HK-2 (cell line): ENCODE results near the gene OGFOD2.

Source experiments
- DNase-seq: peaks from one replicate; pipeline ENCODE4 v3.0.0-alpha.2; 2018; ENCODE audit not compliant: unreplicated experiment

The OGFOD2 gene

DNA sequence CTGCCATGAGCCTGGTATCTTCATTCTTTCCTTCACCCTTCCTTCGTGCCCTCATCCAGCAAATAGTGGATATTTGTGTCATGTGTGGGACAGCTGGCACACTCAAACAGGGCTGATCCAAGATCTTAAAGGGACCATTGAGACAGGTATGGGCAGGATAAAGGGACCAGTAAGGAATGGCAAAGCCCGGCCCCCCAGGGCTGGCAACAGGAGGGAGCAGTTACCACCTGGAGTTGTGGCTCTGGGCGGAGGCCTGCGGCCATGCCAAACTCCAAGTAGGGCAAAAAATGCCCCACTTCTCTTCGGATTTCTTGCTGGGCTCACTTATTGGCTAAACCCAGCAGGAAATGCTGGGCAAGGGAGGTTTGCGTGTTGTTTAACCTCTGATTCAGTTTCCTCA, 2.1 kb downstream of the OGFOD2 start:
- no peak for DNase-seq

DNA sequence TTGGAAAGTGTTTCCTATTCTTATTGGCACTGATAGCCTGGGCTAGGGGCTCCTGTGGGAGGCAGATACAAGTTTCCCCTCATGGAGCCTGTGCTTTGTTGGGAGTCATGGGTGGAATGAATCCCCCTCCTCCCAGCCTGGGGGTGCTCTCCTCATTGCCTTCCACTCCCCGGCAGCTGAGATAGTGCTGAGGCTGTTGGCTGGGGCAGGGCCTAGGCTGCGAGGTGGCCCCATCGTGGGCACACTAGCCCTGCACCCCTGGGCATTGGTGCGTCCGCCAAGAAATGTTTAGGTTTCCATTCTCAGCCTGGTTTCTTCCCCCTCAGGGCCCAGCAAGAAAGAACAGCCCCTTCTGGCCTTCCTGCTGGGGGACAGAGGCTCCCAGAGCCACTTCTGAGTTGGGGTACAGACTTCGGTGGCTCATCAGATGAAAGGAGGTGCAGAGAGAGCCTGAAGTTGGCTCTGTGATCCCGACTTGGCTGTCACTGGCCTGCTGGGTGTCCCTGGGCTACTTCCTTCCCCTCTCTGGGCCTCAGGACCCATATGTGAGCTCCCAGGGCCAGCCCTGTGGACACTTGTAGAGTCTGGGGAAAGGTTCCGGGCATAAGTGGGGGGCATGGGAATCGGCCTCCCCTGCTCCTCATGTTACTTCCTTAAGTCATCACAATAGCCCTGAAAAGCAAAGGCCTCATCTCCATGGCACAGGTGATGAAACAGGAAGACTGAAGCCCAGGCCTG, 2.8 kb downstream of the OGFOD2 start:
- DNase-seq, result no peak

DNA sequence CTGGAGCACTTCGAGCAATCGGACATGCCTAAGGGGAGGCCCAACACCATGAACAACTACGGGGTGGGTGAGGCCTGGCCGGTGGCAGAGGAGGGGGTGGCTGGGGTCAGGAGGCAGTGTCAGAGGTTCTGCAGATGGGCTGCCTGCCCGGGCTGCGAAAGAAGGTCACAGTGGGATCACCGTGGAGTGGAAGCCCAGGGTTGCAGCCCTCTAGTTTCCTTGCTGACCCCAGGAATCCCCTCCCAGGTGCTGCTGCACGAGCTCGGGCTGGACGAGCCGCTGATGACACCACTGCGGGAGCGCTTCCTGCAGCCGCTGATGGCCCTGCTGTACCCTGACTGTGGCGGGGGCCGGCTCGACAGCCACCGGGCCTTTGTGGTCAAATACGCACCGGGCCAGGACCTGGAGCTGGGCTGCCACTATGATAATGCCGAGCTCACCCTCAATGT, 3.5 kb downstream of the OGFOD2 start:
- DNase-seq, result no peak

DNA sequence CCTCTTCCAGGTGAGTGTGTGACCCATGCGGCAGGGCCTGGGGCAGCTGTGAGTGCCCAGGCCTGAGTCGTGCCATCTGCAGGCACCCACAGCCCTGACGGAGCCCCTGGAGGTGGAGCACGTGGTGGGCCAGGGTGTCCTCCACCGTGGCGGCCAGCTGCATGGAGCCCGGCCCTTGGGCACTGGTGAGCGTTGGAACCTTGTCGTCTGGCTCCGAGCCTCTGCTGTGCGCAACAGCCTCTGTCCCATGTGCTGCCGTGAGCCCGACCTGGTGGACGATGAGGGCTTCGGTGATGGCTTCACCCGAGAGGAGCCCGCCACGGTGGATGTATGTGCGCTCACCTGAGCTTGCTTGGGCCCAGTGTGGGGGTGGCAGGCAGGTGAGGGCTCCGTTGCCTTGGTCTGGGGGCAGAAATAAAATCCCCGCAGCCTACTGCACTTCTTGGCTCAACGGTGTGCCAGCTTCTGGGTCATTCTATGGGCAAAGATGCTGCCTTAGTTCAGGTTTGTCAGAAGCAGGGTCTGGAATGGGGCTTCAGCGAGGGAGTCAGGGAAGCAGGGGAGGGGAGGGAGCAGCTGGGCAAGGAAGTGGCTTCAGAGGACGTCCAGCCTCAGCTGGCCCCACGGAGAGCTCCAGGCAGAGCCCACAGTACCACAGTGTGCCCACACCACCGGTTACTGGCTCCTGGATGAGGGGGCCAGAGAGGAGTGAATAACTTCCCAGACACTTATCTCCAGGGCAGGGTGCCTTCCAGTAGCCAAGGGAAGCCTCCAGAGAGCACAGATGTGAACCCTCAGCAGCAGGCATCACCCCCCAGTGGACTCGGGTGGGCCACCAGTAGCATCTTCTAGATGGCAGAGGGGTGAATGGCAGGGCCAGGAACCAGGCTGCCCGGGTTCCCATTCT, 4.2 kb downstream of the OGFOD2 start:
- no peak for DNase-seq

DNA sequence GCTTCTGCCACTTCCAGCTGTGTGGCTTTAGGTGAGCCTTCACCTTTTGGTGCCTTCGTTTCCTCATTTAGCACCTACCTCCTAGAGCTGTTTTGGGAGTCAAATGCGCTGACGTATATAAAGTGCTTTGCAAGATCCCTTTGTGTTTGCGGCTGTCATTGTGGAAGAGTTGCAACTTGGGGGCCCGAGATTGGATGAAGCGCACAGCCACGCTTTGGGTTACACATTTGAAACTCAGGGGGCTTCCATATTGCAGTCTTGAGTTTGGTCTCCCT, 4.8 kb downstream of the OGFOD2 start:
- no peak for DNase-seq

DNA sequence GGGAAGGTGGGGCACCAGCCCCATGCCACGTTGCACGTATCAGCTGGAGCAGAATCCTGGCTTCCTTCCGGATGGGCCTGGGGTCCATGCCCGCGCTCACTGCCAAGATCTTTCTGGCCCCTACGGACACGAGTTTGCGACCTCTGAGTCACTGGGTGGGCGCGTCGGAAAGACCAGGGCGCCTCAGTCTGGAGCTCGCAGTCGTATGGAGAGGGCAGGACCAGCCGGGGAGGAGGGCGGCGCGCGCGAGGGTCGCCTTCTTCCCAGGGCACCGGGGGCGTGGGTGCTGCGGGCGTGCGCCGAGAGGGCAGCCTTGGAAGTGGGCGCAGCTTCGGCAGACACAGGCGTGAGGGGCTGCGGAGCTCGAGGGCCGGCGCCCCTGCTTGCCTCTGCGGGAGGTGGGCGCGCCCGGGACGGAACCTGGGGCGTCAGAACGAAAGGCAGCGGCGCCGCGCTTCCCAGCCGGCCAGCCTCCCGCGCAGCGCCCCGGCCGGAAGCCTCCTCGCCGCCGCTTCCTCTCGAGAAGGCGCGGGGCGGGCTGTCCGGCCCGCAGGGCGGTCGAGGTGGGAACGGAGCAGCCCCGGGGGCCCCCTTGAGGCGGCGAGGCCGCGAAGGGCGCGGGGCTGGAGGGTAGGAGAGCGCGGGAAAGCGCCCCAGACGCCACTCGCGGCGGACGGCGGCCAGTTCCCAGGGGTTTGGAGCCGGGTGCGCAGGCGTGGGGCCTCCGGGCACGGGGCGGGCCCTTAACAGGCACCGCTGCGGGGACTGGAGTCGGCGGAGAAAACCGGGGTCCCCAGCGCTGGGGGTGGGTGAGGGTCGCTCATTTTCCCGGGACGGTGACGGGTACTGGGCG, 5.4 kb downstream of the OGFOD2 start, which contains the start of gene ARL6IP4:
Gene ARL6IP4, plus strand, starts transcription at position 499 of the 853 bp plus-strand sequence. CDS start 459 bp downstream, outside the sequence.
- DNase-seq, result peak; percentile 67

DNA sequence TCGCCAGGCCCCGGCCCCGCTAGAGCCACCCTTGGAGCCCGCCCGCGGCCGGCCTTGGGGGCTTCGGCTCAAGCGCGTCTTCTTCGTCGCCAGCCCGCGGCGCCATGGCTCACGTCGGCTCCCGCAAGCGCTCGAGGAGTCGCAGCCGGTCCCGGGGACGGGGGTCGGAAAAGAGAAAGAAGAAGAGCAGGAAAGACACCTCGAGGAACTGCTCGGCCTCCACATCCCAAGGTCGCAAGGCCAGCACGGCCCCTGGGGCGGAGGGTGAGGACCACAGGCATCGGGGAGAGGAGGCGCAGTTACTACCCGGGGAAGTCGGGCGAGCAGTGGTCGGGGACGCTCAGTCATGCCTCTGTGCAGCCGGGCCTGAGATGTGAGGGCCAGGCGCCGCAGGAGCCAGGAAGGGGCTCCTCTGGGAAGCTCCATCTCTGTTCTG, 6.0 kb downstream of the OGFOD2 start:
- peak; percentile 47 for DNase-seq

DNA sequence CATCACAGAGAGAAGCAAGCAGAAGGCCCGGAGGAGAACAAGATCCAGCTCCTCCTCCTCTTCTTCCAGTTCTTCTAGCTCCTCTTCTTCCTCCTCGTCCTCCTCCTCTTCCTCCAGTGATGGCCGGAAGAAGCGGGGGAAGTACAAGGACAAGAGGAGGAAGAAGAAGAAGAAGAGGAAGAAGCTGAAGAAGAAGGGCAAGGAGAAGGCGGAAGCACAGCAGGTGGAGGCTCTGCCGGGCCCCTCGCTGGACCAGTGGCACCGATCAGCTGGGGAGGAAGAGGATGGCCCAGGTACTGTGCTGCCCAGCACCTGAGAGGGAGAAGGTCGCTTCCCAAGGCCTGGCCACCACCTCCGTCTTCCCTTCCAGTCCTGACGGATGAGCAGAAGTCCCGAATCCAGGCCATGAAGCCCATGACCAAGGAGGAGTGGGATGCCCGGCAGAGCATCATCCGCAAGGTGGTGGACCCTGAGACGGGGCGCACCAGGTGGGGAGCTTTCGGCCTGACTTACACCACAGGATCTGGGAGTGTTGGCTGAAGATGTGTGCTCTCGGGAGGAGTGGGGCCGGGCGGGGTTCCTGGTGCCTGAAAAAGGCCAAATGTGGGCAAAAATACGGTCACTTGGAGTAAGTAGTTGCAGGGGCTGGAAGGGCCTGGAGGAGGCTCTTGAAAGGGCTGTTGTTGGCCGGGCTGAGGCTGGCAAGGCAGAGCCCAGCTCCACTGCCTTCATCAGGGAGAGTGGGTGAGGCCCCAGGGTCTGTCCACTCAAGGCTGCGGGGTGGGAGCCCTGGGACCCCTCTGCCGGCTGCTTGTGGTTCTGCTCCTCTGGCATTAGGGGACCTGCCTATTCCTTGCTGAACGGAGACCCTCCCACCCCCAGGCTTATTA, 6.8 kb downstream of the OGFOD2 start:
- no peak for DNase-seq

DNA sequence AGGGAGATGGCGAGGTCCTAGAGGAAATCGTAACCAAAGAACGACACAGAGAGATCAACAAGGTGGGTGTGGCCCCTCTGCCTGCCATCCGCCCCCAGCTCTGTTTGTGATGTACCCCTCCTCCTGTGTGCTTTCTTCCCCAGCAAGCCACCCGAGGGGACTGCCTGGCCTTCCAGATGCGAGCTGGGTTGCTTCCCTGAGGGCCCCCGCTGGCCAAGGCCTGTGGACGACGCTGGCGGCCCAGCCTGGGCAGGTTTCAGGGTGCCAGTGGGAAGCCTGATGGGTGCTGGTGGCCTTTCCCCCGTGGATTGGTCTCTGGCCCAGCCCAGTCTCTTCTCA, 7.4 kb downstream of the OGFOD2 start:
- no peak for DNase-seq

DNA sequence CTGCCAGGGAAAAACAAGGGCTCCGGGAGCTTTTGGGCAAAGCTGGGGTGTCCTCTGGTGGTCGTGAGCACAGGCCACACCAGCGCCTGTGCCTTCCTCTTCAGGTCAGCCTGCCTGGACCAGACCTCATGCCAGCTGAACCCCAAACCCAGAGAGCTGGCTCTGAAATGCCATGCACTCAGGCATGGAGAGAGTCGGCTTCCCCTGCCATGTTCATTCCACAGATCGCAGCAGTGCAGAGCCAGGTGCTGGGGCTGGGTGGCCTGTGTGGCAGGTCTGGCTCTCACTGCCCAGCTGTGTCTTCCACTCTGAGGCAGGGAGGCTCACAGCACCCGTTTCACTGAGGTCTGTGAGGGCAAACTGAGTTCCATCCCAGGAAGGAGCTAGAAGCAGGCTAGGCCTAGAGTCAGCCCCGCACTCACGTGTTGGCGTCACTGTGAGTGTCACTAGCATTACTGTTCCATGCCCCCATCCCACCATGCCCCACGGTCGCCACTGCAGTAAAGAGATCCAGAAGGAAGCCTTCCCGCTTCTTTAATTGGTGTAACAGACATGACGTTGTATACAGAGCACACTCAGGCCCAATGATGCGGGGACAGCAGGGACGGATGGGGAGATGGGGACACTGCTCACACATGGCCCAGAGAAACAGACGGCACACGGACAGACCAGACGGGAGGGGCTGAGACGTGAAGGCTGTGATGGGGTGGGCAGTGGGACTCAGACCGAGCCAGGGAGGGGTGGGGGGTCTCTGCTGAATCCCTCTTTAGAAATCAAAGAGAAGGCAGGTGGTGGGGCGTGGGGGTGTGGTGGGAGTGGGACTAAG, 8.1 kb downstream of the OGFOD2 start:
- no peak for DNase-seq

DNA sequence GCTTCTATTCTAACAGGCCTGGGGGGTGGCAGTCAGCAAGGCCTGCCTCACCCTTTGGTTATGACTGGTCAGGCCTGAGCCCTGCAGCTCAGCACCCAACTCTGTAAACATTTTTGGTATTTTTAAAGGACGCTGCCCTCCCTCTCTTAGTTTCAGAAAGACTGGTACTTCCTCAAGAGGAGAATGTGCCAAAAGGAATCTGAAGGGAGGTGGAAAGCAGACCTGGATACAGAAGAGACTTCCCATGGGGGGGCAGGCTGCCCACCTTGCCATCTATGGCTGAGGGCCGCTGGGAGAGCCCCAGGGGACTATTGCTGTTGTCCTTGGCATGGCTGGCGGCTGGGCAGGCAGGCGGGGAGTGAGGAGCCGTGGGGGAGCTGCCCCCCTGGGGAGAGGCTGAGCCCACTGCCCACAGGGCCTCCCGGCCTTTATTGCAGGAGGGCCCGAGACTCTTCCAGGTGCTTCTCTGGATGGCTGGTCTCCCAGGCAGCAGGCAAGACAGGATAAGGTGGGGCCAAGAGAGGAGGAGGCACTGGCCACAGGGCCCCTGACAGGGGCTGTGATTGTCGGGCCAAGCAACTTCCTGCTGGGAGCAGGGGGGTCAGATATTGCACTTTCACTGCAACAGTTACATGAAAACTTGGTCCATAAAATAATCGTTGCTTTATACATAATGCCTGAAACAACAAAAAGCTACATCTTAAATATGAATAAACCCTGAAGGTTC, 8.9 kb downstream of the OGFOD2 start:
- DNase-seq, result peak; percentile 24

DNA sequence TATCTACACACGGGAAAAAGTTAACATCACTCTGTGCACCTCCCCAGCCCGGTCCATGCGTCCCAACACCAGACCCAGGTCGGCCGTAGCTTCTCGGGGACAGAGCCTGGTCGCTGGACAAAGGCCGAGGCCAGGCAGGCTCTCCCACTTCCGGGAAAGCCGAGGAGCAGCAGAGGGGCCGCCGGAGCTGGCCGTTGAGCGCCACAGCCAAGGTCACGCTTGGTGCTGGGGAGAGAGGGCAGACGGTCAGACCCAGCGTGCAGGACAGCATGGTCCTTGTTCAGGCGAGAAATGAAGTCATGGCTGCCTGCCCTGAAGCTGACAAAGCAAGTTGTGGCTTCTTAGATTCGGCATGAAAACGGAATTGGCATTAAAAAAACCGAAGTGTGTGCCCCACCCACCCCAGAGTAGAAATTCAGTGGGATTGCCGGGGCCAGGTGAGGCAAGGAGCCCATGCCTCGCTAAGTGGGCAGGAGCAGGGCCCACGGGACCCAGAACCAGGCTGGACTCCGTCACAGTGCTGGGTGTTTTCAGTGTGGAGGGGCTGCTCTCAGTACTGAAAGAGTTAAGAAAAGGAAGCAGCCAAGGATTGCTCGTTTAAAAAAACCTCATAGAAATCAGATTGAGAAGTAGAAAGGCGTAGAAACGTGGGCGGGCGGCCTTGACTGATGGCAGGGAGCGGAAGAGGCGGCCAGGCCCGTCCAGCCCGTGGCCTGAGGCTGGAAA, 9.7 kb downstream of the OGFOD2 start:
- no peak for DNase-seq

DNA sequence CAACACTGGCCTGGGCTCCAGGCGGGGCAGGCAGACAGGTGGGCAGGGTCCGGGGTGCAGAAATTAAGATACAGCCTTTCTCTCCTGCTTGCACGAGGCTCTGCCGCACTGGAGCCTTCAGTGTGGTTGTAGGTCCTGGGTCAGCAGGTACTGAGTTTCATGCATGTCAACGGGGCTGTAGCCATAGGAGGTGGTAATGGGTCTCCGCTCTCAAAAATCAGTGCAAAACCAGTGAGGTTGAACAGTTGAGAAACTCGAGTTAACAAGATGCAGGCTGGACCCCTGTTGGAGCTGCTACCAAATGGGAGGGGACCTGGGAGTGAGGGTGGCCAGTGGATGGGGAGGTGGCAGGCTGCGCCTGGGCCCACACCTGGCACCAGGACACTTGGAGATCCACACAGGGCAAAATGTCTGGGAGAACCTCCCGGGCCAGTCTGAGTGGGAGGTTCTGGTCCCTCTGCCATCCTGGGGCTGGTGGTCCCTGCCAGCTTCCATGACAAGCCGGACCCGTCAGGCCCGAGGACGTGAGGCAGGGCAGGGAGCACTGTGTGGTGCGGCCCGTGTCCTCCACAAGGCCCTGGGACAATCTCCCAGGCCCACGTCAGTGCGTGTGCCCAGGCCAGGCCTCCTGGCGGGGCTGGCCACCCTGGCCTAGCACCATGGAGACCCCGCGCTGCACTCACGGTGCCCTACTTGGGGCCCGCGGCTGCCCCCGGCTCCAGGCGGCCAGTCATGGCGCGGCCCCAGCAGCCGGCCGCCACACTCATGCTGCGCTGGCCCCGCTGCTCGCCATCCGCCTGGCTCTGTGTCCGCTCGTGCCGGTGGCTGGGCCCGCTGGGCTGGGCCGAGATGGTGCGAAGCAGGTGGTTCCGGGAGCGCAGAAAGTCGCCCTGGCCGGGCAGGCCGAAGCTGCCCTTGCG, 10.6 kb downstream of the OGFOD2 start:
- DNase-seq, result no peak

DNA sequence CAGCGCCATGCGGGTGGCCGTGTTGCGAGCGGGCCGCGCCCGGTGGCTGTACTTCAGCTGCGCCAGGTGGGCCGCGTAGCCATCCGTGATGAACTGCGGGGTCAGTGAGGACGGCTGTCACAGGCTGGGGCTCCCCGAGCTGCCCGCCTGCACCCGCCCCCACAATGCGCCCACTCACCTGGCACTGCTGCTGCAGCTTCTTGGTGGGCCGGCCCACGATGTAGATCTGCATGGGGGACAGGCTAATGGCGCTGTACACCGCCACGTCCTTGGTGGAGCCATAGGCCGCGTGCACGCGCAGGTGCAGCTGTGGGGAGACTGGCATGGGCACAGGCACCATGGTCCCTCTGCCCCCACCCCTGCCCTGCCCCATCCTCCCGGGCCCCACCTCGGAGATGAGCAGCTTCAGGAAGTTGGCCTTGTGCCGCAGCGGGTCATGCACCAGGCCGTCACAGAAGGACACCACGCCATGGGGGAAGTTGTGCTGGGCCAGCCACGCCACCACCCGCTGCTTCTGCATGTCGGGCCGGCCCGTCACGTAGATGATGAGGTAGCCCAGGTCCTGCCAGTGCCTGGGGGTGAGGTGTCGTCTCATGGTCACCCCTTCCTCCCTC, 11.3 kb downstream of the OGFOD2 start:
- no peak for DNase-seq

DNA sequence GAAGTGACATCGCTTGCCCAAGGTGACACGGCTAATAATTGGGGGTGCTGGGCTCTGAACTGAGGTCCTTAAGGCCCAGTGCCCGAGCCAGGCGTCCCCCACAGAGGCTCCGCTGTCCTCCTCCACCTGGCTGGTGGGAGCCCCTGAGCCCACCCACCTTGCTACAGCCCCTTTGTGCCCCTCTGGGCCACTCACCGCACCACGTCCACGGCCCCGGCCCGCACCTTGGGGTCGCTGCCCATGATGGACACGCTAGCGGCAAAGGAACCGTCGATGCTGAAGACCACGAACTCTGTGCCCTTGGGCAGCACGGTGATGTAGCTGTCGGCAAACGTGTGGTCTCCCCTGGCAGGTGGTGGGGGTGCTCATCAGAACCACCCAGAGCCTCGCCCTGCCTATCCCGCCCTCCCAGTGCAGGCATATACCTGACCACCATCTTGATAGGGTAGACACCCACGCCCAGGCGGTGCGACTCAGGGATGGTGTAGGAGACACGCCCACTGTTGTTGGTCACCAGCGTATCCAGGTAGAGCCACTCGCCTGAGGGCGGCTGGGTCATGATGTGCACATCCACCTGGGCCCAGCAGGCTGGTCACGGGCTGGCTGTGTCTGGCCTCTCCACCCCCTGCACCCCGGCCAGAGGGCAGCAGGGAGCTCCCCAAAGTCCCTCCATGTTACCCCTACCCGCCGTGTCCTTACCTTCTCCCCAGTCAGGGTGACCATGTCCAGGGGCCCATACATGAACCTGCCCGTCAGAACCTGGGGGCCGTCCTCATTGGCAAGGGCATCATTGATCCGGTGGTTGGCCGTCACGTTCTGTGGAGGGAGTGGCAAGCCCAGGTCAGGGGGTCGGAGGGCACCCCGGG, 12.3 kb downstream of the OGFOD2 start:
- DNase-seq, result no peak

DNA sequence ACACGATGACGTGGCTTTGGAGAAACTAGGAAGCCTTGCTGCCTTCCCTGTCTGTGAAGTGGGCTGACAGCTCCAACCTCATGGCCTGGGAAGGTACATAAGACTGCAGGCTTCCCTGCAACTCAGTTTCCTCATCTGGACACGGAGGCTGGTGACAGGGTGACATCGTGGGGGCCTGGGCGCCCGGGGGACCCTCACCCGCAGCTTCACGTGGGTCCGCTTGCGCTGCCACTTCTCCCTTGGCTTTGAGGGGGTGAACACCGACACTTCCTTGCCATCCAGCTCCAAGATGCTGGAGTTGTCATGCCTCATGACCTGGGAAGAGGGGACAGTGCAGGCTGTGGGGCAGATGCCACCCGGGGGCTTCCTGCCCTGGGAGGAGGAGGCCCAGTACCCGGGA, 13.0 kb downstream of the OGFOD2 start:
- no peak for DNase-seq
